H7 (cell line): ENCODE results near the gene AHNAK. TPM values are rescaled to one million over a fixed set of nuclear protein-coding genes. Genes with fewer than 3 reads are reported as not detected.

Experiments
- DNase-seq: peaks from one replicate; pipeline ENCODE4 v3.0.0; 2012
- H3K27me3 ChIP-seq: 2 replicates; pipeline ENCODE4 v1.6.0; 2011; ENCODE audit warnings: mild to moderate bottlenecking, low read length; ENCODE audit not compliant: control insufficient read depth, insufficient read depth
- H3K36me3 ChIP-seq: replicated peaks from 2 replicates; pipeline ENCODE4 v1.5.1; 2011; ENCODE audit warnings: low read length; ENCODE audit not compliant: control insufficient read depth, insufficient read depth
- H3K4me3 ChIP-seq: 2 replicates; pipeline ENCODE4 v1.5.1; 2011; ENCODE audit warnings: low read depth, mild to moderate bottlenecking, control low read depth, low read length, moderate library complexity; ENCODE audit not compliant: insufficient read depth
- total RNA-seq: library from RNA; depleted of rRNA; stranded (reverse); fragments of >200 nt; shearing (Covaris generic); gene quantifications from 2 replicates; pipeline ENCODE4 v1.2.3, GENCODE V29; 2014

Gene AHNAK
- total RNA-seq, 1 experiment from 2014 or later: 11.2 TPM

GRCh38 chr11:62548545-62549335, 2.1 kb upstream of the AHNAK start:
- H3K36me3 ChIP-seq: no peaks in the 10 kb centered on the region
- H3K4me3 ChIP-seq: no peak overlapping the region
- no peak for DNase-seq
- H3K27me3 ChIP-seq: peaks cover 55% of the 10 kb centered on the region

GRCh38 chr11:62547691-62548281, 1.2 kb upstream of the AHNAK start:
- no peaks in the 10 kb centered on the region for H3K36me3 ChIP-seq
- H3K27me3 ChIP-seq: peaks cover 64% of the 10 kb centered on the region
- peak overlapping the region; percentile 79 for H3K4me3 ChIP-seq
- DNase-seq: peak; percentile 59

GRCh38 chr11:62546929-62547625, 471 bp upstream of the AHNAK start:
- peak; percentile 76 for DNase-seq
- peaks cover 64% of the 10 kb centered on the region for H3K27me3 ChIP-seq
- H3K4me3 ChIP-seq: peak overlapping the region; percentile 79
- H3K36me3 ChIP-seq: no peaks in the 10 kb centered on the region

- H3K36me3 ChIP-seq: no peaks in the 10 kb centered on the region
- H3K27me3 ChIP-seq: peaks cover 63% of the 10 kb centered on the region
- peak overlapping the region; percentile 79 for H3K4me3 ChIP-seq
- DNase-seq: peak; percentile 95
Measured at GRCh38 chr11:62545437-62546243, 966 bp downstream of the AHNAK start.

- H3K36me3 ChIP-seq: no peaks in the 10 kb centered on the region
- DNase-seq: peak; percentile 66
- H3K27me3 ChIP-seq: peaks cover 60% of the 10 kb centered on the region
- peak overlapping the region; percentile 79 for H3K4me3 ChIP-seq
Measured at GRCh38 chr11:62544581-62545436, 1.8 kb downstream of the AHNAK start.

GRCh38 chr11:62543680-62544444, 2.7 kb downstream of the AHNAK start:
- H3K27me3 ChIP-seq: peaks cover 57% of the 10 kb centered on the region
- peak; percentile 62 for DNase-seq
- H3K4me3 ChIP-seq: peak overlapping the region; percentile 79; the same call in 1 of the 2 replicates

GRCh38 chr11:62542750-62543567, 3.6 kb downstream of the AHNAK start:
- H3K27me3 ChIP-seq: peaks cover 50% of the 10 kb centered on the region
- H3K36me3 ChIP-seq: no peaks in the 10 kb centered on the region
- DNase-seq: peak; percentile 95
- H3K4me3 ChIP-seq: peak overlapping the region; percentile 15

More at GRCh38 chr11:62543680-62544444, 2.7 kb downstream of the AHNAK start:
- H3K36me3 ChIP-seq: no peaks in the 10 kb centered on the region

- DNase-seq: no peak
- Histone ChIP-seq H3K4me3 (peak overlapping the region; percentile 1; the same call in 1 of the 2 replicates), H3K27me3 (peaks cover 42% of the 10 kb centered on the region), H3K36me3 (no peaks in the 10 kb centered on the region)
Measured at GRCh38 chr11:62542111-62542745, 4.4 kb downstream of the AHNAK start.

GRCh38 chr11:62540804-62541701, 5.6 kb downstream of the AHNAK start:
- no peak for DNase-seq
- Histone ChIP-seq H3K4me3 (no peak overlapping the region), H3K36me3 (no peaks in the 10 kb centered on the region), H3K27me3 (peaks cover 32% of the 10 kb centered on the region)

- no peaks in the 10 kb centered on the region for H3K36me3 ChIP-seq
- H3K27me3 ChIP-seq: peaks cover 16% of the 10 kb centered on the region
- peak; percentile 58 for DNase-seq
- no peak overlapping the region for H3K4me3 ChIP-seq
Measured at GRCh38 chr11:62539238-62539925, 7.2 kb downstream of the AHNAK start.
